DMS 273 treated with DMSO at 0.1 percent for 48 hours (cell line): ENCODE measurements around the gene RAB11FIP4.

Source experiments
- DNase-seq: peaks from one replicate; lab custom pipeline; 2025; lab: John Stamatoyannopoulos, UW

RAB11FIP4 gene

GRCh38 chr17:31525801-31526549 is 134.5 kb downstream of the RAB11FIP4 start:
- DNase-seq: no peak

DNA sequence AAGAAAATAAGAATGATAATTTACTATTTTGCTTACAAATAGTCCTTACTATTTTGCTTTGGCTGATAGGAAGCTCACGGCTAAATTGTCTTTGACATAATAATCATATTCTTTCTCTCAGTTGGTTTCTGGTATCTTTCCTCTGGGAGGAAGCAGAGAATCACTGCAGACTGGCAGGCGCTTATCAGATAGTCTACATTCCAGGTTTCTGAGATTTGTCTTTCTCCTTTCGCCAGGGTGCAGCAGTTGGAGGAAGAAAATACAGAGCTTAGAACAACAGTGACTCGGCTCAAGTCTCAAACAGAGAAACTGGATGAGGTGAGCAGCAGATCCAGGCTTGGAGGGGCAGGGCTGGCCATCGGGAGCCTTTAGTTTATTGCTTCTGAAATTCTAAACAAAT is 136.1 kb downstream of the RAB11FIP4 start:
- DNase-seq: no peak

- no peak for DNase-seq
These were observed 136.9 kb downstream of the RAB11FIP4 start for GRCh38 chr17:31528291-31528874.

DNA sequence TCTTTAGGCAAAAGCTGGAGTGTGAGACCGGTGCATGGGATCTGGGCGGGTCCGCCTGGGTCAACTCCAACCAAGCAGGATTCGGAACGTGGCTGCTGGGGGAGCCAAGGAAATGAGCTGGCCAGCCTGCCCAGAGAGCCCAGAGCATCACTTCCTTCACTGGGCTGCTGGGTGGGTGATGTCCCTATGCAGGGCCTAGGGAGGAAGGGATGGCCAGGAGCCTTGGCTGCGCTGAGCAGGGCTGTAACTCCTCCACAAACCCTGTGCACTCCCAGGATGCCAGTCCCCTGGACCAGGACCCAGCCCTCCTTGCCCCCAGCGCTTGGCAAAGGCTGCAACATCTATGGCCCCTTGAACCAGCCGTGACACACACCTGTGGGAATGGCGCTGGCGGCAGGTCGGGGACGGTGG is 138.4 kb downstream of the RAB11FIP4 start:
- DNase-seq: no peak

- no peak for DNase-seq
These were observed 139.0 kb downstream of the RAB11FIP4 start for GRCh38 chr17:31530391-31530985.

DNA sequence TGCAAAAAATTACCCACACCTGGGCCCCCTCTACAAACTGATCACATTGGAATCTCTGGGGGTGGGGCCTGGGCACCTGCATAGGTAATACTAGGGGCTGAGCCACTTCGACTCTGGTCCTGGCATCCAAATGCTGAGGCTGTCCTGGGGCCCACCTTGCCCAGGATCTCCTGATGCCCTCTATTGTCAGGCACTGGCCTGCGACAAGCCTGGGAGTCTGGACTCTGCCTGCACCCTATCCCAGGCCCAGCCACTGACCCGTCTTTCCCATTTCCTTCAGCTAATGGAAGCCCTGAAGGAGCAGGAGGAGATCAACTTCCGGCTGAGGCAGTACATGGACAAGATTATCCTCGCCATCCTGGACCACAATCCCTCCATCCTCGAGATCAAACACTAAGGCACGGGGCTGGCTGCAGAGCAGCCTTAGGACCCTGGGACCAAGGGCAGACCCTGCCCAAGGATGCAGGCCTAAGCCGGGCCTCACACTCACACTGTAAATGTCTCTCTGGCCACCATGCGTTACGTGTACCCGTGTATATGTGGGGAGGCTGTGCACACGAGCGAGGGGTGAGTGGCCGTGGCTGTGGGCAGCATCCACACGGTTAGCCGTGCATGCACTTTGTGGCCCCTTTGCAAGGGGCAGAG is 140.0 kb downstream of the RAB11FIP4 start:
- no peak for DNase-seq

DNA sequence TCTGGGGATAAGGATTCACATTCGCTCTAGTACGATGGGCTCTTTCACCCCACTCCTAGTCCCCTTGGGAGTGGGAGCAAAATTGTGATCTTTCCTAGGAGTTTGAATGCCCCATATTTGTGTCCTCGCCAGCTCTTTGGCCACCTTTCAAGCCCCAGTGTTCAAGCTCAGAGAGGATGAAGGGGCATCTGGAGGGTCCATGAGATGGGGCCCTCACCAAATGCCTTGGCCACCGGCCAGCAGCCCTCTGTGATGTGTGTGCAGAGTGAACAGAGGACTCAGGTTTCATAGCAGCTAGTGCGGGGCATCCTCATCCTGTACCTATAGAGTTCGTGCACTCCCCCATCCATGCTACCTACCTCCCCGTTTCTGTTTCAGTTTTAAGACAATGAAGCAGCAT is 140.6 kb downstream of the RAB11FIP4 start:
- DNase-seq: no peak

DNA sequence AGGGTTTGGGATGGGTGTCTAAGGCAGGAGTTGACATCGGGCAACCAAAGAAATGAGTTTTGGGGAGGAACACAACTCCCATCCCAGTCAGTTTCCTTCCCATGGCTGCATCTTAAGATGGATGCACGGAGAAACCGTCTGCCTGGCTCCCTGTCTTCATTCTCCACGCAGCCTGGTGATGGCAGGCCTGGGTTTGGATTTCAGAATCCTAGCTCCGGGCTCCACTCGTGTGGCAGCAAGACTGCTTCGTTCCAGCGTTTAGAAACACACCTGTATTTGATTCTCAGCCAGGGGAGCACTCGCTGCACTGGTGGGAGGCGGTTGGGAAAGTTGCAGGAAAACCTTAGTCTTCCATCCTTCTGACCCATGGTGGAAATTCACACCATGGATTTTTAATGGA is 141.1 kb downstream of the RAB11FIP4 start:
- no peak for DNase-seq

GRCh38 chr17:31533546-31534155 is 142.2 kb downstream of the RAB11FIP4 start:
- no peak for DNase-seq

DNA sequence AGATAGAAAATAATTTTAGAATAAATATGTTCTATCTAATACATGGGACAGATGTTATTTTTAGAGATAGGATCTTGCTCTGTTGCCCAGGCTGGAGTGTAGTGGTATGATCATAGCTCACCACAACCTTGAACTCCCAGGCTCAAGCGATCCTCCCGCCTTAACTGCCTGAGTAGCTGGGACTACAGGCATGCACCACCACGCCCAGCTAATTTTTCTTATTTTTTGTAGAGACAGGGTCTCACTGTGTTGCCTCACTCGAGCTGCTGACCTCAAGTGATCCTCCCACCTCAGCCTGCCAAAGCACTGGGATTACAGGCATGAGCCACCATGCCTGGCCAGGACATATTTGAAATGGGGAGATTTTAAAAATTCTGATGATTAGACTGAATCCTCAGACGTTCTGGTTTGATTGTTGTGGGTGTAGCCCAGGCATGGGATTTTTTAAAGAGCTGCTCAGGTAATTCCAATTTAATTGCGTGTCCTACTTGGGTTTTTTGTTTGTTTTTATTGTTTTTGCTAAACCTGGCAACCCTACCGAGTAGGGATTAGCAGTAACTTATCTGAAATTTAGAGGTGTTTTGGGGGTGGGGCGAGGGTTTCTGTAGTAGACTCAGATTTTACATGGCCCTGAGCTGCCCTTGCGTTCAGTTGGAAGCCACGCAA is 142.9 kb downstream of the RAB11FIP4 start:
- no peak for DNase-seq

DNA sequence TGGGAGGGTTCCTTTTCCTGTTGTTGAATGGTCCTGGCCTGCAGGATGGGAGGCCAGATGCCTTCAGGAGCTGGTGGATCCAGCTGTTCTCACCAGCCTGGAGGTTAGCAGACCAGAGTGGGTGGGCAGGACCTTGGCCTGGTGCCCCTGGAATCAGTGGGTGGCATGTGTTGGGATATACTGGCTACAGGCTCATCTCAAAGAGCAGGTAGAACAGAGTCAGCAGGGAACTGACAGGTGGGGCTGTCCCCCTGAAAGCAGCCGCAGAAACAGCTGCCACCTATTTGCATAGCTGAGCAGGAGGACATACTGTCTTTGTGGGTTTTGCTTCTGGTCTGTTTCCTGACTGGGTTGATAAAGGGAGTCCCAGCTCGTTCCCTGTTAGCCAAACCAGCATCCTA is 144.1 kb downstream of the RAB11FIP4 start:
- DNase-seq: no peak

- no peak for DNase-seq
These were observed 145.0 kb downstream of the RAB11FIP4 start for GRCh38 chr17:31536451-31536850.

GRCh38 chr17:31537565-31538011 is 146.1 kb downstream of the RAB11FIP4 start:
- no peak for DNase-seq

GRCh38 chr17:31538080-31538762 is 146.7 kb downstream of the RAB11FIP4 start:
- no peak for DNase-seq

DNA sequence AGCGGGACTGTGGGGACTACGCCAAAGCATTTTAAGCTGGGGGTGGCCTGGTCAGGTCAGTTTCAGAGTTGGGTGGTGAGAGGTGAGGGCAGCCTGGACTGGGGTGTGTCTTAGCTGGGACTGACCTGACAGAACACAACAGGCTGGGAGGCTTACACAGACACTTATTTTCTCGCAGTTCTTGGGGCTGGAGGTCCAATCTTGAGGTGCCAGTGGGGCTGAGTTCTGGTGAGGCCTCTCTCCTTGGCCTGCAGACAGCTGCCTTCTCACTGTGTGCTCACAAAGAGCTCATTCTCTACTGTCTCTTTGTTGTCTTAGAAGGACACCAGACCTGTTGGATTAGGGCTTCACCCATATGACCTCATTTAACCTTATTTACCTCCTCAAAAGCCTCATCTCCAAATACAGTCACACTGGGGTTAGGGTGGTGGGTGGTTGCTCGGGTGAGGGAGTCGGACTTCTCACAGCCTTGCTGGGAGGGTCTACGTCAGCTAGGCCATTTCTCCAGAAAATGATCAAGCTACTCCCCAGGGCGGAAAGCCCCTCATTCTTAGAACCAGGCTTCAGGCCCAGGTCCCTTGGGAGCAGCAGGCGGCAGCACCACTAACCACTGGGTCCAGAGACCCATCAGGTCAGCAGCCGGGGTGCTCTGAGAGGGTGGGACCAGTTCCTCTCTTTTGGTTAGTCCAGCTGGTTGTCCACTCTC is 149.3 kb downstream of the RAB11FIP4 start:
- no peak for DNase-seq

GRCh38 chr17:31541559-31541958 is 150.1 kb downstream of the RAB11FIP4 start:
- DNase-seq: no peak

DNA sequence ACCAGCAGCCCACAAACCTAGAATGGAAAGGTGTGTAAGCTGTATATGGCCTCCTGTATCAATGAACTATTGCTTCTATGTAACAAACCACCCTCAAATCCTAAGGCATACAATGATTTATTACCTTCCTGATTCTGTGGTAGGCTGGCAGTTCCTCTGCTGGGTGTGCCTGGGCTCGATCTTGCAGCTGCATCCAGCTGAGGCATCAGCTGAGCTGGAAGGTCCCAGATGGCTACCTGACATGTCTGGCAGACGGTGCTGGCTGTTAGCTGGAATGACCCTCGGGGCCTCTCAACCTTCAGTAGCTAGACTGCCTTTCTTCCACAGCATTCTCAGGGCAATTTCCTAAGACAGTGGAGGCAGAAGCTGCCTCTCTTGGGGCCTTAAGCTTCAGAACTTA is 152.7 kb downstream of the RAB11FIP4 start:
- no peak for DNase-seq

DNA sequence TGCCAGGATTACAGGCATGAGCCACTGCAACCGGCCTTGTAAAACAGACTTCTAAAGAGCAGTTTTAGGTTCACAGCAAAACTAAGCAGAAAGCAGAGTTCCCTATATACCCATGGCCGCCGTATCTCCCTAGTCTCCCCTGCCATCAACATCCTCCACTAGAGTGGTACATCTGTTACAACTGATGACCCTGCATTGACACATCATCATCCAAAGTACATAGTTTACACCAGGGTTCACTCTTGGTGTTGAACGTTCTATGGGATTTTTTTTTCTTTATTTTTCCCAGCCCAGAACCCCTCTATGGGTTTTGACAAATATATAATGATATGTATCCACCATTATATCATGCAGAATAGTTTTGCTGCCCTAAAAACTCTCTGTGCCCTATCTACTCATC is 155.2 kb downstream of the RAB11FIP4 start:
- DNase-seq: no peak

- no peak for DNase-seq
These were observed 157.2 kb downstream of the RAB11FIP4 start for GRCh38 chr17:31548709-31549108.

GRCh38 chr17:31549121-31549524 is 157.6 kb downstream of the RAB11FIP4 start:
- no peak for DNase-seq
